ENCODE measurements around the gene HPGD. TPM values are rescaled to one million over a fixed set of nuclear protein-coding genes. Genes with fewer than 3 reads are reported as not detected.
"Not testable (repeated sequence)": the region's sequence is repeated elsewhere in the genome, so short reads cannot be mapped to it uniquely, and the experiment has no call there.

The HPGD gene
- total RNA-seq, 3 donors from 2014 or later (not counting 1 experiment from before 2014, with no cell fraction given) = 2.2 to 26.7 (median 12.0) TPM

DNA sequence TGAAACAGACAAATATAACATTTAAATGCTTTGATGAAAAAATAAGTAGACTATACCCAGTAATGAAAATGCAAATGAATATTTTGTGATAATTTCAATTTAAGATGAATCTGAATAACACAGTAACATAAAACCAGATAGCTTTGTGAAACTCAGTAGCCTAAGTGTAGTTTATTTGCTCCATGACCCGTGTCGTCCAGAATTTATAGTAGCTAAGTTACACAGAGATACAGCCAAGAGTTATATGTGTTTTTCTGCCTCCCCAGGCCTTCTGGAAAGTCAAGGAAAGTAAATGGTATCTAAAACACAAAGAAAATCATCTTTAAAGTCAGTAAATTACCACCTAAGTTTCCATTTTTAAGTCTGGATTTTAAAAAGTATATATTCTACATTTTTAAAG is 26.7 kb downstream of the HPGD start:
- intact Hi-C loops (cut with micrococcal nuclease) = no loop called here
- H3K27me3 ChIP-seq (ENCODE audit: control insufficient read depth, insufficient read depth, low read length) = no peaks in the 10 kb centered on the region
- no peak overlapping the region for H3K4me3 ChIP-seq (ENCODE audit: low read length)
- H3K9me3 Mint-ChIP-seq = no peaks in the 10 kb centered on the region
- no peak overlapping the region for H3K4me3 Mint-ChIP-seq
- no peaks in the 10 kb centered on the region for H3K36me3 ChIP-seq (ENCODE audit: control insufficient read depth, insufficient read depth, low read length)
- no peaks in the 10 kb centered on the region for H3K9me3 ChIP-seq (ENCODE audit: control insufficient read depth, insufficient read depth, low read length)
- no peak overlapping the region for H3K27ac ChIP-seq (ENCODE audit: low read length)
- H3K36me3 Mint-ChIP-seq = no peaks in the 10 kb centered on the region
- no peaks in the 10 kb centered on the region for H3K27me3 Mint-ChIP-seq (ENCODE audit: low read depth in 2 of 2)
- WGBS (ENCODE audit: insufficient coverage) = 85% methylated on average over 2 of the region's 2 CpGs
- H3K27ac Mint-ChIP-seq = no peak overlapping the region
- H3K4me1 Mint-ChIP-seq = peaks cover 13 to 23% of the 10 kb centered on the region in 2 donors
- H3K4me1 ChIP-seq (ENCODE audit: control insufficient read depth, insufficient read depth, low read length) = no peaks in the 10 kb centered on the region
- TF ChIP-seq CTCF (IDR thresholded peaks at IDR 0.05) = no peak
- DNase-seq (no peak), ATAC-seq (no peak)

- no peak overlapping the region for H3K27ac Mint-ChIP-seq
- no peaks in the 10 kb centered on the region for H3K9me3 ChIP-seq (ENCODE audit: control insufficient read depth, insufficient read depth, low read length)
- no peaks in the 10 kb centered on the region for H3K27me3 Mint-ChIP-seq (ENCODE audit: low read depth in 2 of 2)
- 46% methylated on average over 3 of the region's 3 CpGs for WGBS (ENCODE audit: insufficient coverage)
- no peak overlapping the region for H3K27ac ChIP-seq (ENCODE audit: low read length)
- no peak overlapping the region for H3K4me3 ChIP-seq (ENCODE audit: low read length)
- peaks cover 13 to 23% of the 10 kb centered on the region in 2 donors for H3K4me1 Mint-ChIP-seq
- H3K36me3 Mint-ChIP-seq = no peaks in the 10 kb centered on the region
- intact Hi-C loops (cut with micrococcal nuclease) = no loop called here
- no peak for DNase-seq
- no peaks in the 10 kb centered on the region for H3K27me3 ChIP-seq (ENCODE audit: control insufficient read depth, insufficient read depth, low read length)
- no peaks in the 10 kb centered on the region for H3K36me3 ChIP-seq (ENCODE audit: control insufficient read depth, insufficient read depth, low read length)
- ATAC-seq = no peak
- H3K4me1 ChIP-seq (ENCODE audit: control insufficient read depth, insufficient read depth, low read length) = no peaks in the 10 kb centered on the region
- no peaks in the 10 kb centered on the region for H3K9me3 Mint-ChIP-seq
- no peak overlapping the region for H3K4me3 Mint-ChIP-seq
- TF ChIP-seq CTCF (IDR thresholded peaks at IDR 0.05) = no peak
These were observed 27.6 kb downstream of the HPGD start for GRCh38 chr4:174494726-174495125.

DNA sequence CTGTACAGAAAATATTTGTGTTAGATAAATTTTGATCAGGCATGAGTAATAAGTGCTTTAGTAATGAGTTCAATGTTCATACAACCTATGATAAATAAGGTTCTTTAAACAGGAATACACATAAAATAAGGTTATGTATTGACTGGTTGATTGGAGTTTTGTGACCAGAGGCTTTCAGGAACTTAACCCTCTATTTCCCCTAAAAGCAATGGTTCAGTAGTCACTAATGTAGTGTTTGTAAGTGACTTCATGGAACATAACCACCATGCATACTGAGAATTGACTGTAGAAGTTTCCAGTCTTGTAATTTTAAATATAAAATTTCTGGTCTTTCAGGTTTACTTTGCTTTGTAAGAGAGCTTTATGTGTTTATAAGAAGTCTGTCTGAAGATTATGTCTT is 28.1 kb downstream of the HPGD start:
- intact Hi-C loops (cut with micrococcal nuclease) = no loop called here
- H3K4me3 Mint-ChIP-seq = no peak overlapping the region
- no peak for ATAC-seq
- H3K4me1 ChIP-seq (ENCODE audit: control insufficient read depth, insufficient read depth, low read length) = no peaks in the 10 kb centered on the region
- H3K36me3 Mint-ChIP-seq = no peaks in the 10 kb centered on the region
- no peaks in the 10 kb centered on the region for H3K27me3 Mint-ChIP-seq (ENCODE audit: low read depth in 2 of 2)
- H3K36me3 ChIP-seq (ENCODE audit: control insufficient read depth, insufficient read depth, low read length) = no peaks in the 10 kb centered on the region
- no peak overlapping the region for H3K27ac Mint-ChIP-seq
- no peaks in the 10 kb centered on the region for H3K9me3 Mint-ChIP-seq
- no peaks in the 10 kb centered on the region for H3K9me3 ChIP-seq (ENCODE audit: control insufficient read depth, insufficient read depth, low read length)
- no peak overlapping the region for H3K27ac ChIP-seq (ENCODE audit: low read length)
- no peaks in the 10 kb centered on the region for H3K27me3 ChIP-seq (ENCODE audit: control insufficient read depth, insufficient read depth, low read length)
- H3K4me1 Mint-ChIP-seq = peaks cover 13 to 23% of the 10 kb centered on the region in 2 donors
- H3K4me3 ChIP-seq (ENCODE audit: low read length) = no peak overlapping the region
- no peak for TF ChIP-seq CTCF (IDR thresholded peaks at IDR 0.05)
- DNase-seq = no peak

DNA sequence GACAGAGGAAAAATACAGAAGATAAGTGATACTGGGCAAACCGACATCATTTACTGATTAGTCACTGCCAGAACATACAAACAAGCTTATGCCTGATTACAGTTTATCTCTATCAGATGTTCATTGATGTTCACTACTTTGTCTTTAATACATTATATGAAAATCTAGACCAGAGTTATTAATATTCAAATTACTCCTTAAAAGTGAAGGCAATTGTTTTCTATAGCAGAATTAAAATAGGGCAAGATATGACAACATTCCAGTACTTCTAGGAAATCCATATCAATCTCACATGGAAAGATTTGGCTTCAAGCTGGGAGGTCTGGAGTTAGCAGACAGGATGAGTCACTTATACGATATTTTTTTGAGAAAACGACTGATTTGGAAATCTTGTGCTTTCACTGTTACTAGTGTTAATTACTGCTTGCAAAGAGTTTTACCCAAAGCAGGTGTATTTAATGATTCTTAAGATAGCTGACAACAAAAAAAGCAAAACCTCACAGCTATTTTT is 31.8 kb downstream of the HPGD start:
- no peaks in the 10 kb centered on the region for H3K9me3 ChIP-seq (ENCODE audit: control insufficient read depth, insufficient read depth, low read length)
- no peak for TF ChIP-seq CTCF (IDR thresholded peaks at IDR 0.05)
- intact Hi-C loops (cut with micrococcal nuclease) = no loop called here
- H3K4me3 ChIP-seq (ENCODE audit: low read length) = no peak overlapping the region
- 72% methylated on average over 3 of the region's 3 CpGs for WGBS (ENCODE audit: insufficient coverage)
- no peak overlapping the region for H3K27ac Mint-ChIP-seq
- H3K36me3 Mint-ChIP-seq = no peaks in the 10 kb centered on the region
- no peak for DNase-seq
- no peaks in the 10 kb centered on the region for H3K27me3 Mint-ChIP-seq (ENCODE audit: low read depth in 2 of 2)
- H3K36me3 ChIP-seq (ENCODE audit: control insufficient read depth, insufficient read depth, low read length) = no peaks in the 10 kb centered on the region
- H3K4me1 ChIP-seq (ENCODE audit: control insufficient read depth, insufficient read depth, low read length) = no peaks in the 10 kb centered on the region
- ATAC-seq = no peak
- H3K27ac ChIP-seq (ENCODE audit: low read length) = no peak overlapping the region
- H3K27me3 ChIP-seq (ENCODE audit: control insufficient read depth, insufficient read depth, low read length) = no peaks in the 10 kb centered on the region
- no peaks in the 10 kb centered on the region for H3K9me3 Mint-ChIP-seq
- H3K4me3 Mint-ChIP-seq = no peak overlapping the region
- no peaks in the 10 kb centered on the region for H3K4me1 Mint-ChIP-seq

DNA sequence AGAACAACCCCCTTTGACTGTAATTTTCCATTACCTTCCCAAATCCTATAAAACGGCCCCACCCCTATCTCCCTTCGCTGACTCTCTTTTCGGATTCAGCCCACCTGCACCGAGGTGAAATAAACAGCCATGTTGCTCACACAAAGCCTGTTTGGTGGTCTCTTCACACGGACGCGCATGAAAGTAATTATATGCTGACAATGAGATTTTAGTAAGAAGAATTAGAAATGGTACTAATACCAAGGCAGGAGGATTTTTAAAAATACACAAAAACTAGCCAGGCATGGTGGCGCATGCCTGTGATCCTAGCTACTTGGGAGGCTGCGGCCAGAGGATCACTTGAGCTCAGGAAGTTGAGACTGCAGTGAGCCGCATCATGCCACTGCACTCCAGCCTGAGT is 33.9 kb downstream of the HPGD start:
- H3K27me3 ChIP-seq (ENCODE audit: control insufficient read depth, insufficient read depth, low read length); H3K36me3 ChIP-seq (ENCODE audit: control insufficient read depth, insufficient read depth, low read length); DNase-seq; H3K4me3 ChIP-seq (ENCODE audit: low read length); intact Hi-C loops (cut with micrococcal nuclease); H3K9me3 ChIP-seq (ENCODE audit: control insufficient read depth, insufficient read depth, low read length); ATAC-seq; H3K27ac ChIP-seq (ENCODE audit: low read length); H3K4me3 Mint-ChIP-seq; H3K4me1 ChIP-seq (ENCODE audit: control insufficient read depth, insufficient read depth, low read length); H3K9me3 Mint-ChIP-seq; H3K27me3 Mint-ChIP-seq (ENCODE audit: low read depth in 2 of 2); H3K36me3 Mint-ChIP-seq; H3K27ac Mint-ChIP-seq; H3K4me1 Mint-ChIP-seq: not testable (repeated sequence)
- 98% methylated on average over 10 of the region's 10 CpGs for WGBS (ENCODE audit: insufficient coverage)
